ENCODE results near the gene PDGFC.

PDGFC gene

GRCh38 chr4:156969911-156970310, 1.7 kb downstream of the PDGFC start:
- peak overlapping the region; percentile 88 for H3K4me3 ChIP-seq (replicated peaks; ENCODE audit: low read depth, low read length)
- no peak for TF ChIP-seq CTCF (IDR thresholded peaks at IDR 0.05; ENCODE audit: low read length, missing control alignments)
- DNase-seq (ENCODE audit: low read depth) = no peak

GRCh38 chr4:156969101-156969500, 2.5 kb downstream of the PDGFC start:
- no peak for TF ChIP-seq CTCF (IDR thresholded peaks at IDR 0.05; ENCODE audit: low read length, missing control alignments)
- no peak for DNase-seq (ENCODE audit: low read depth)
- peak overlapping the region; percentile 88 for H3K4me3 ChIP-seq (replicated peaks; ENCODE audit: low read depth, low read length)

- TF ChIP-seq CTCF (IDR thresholded peaks at IDR 0.05; ENCODE audit: low read length, missing control alignments) = peak; percentile 88
- H3K4me3 ChIP-seq (replicated peaks; ENCODE audit: low read depth, low read length) = peak overlapping the region; percentile 88
- DNase-seq (ENCODE audit: low read depth) = peak; percentile 87
Observed at GRCh38 chr4:156968479-156968984, 3.1 kb downstream of the PDGFC start.

GRCh38 chr4:156966836-156967235, 4.8 kb downstream of the PDGFC start:
- DNase-seq (ENCODE audit: low read depth) = no peak
- H3K4me3 ChIP-seq (replicated peaks; ENCODE audit: low read depth, low read length) = no peak overlapping the region

GRCh38 chr4:156963419-156963818, 8.2 kb downstream of the PDGFC start:
- TF ChIP-seq CTCF (IDR thresholded peaks at IDR 0.05; ENCODE audit: low read length, missing control alignments) = no peak
- H3K4me3 ChIP-seq (replicated peaks; ENCODE audit: low read depth, low read length) = no peak overlapping the region
- no peak for DNase-seq (ENCODE audit: low read depth)

More at GRCh38 chr4:156966836-156967235, 4.8 kb downstream of the PDGFC start:
- TF ChIP-seq CTCF (IDR thresholded peaks at IDR 0.05; ENCODE audit: low read length, missing control alignments) = no peak

GRCh38 chr4:156962528-156962974, 9.0 kb downstream of the PDGFC start:
- H3K4me3 ChIP-seq (replicated peaks; ENCODE audit: low read depth, low read length) = no peak overlapping the region
- DNase-seq (ENCODE audit: low read depth) = peak; percentile 65
- TF ChIP-seq CTCF (IDR thresholded peaks at IDR 0.05; ENCODE audit: low read length, missing control alignments) = no peak

GRCh38 chr4:156962058-156962358, 9.6 kb downstream of the PDGFC start:
- no peak for DNase-seq (ENCODE audit: low read depth)
- TF ChIP-seq CTCF (IDR thresholded peaks at IDR 0.05; ENCODE audit: low read length, missing control alignments) = no peak
- H3K4me3 ChIP-seq (replicated peaks; ENCODE audit: low read depth, low read length) = no peak overlapping the region

Measured in fibroblast of pulmonary artery (primary cell).